Spleen (tissue), 11 donors: ENCODE data around the gene SRRM1. TPM values are rescaled to one million over a fixed set of nuclear protein-coding genes. Genes with fewer than 3 reads are reported as not detected.

Experiments used
- DNase-seq: peaks from one replicate; pipeline ENCODE4 v3.0.0-alpha.2; 2020
- H3K27ac ChIP-seq, 8 donors: fragments of 200-600 bp; sonication (generic) in 7 of 8; 1 replicate in 4 of 8; 2 replicates in 4 of 8; pipeline versions ENCODE4 v1.5.0 to v1.8.0; 2016 to 2021; ENCODE audit warnings: inconsistent platforms in 4 of 8, mild to moderate bottlenecking in 4 of 8, moderate library complexity in 1 of 8
- H3K27me3 ChIP-seq, 7 donors: fragments of 200-600 bp; sonication (generic) in 6 of 7; replicated peaks in 1 of 7; 1 replicate in 4 of 7; 2 replicates in 3 of 7; pipeline versions ENCODE4 v1.5.0 to v1.8.0; 2016 to 2021; ENCODE audit warnings: inconsistent platforms in 3 of 7, mild to moderate bottlenecking in 1 of 7
- H3K36me3 ChIP-seq, 6 donors: fragments of 200-600 bp; sonication (generic) in 5 of 6; 1 replicate in 4 of 6; 2 replicates in 2 of 6; pipeline versions ENCODE4 v1.5.0 to v1.8.0; 2016 to 2021; ENCODE audit warnings: inconsistent platforms in 2 of 6
- H3K4me1 ChIP-seq, 6 donors: fragments of 200-600 bp; sonication (generic) in 5 of 6; 1 replicate in 3 of 6; 2 replicates in 3 of 6; pipeline versions ENCODE4 v1.5.0 to v1.8.0; 2016 to 2021; ENCODE audit warnings: inconsistent platforms in 3 of 6
- H3K4me3 ChIP-seq, 8 donors: fragments of 200-600 bp; sonication (generic) in 7 of 8; 1 replicate in 4 of 8; 2 replicates in 4 of 8; pipeline versions ENCODE4 v1.5.0 to v1.8.0; 2016 to 2021; ENCODE audit warnings: inconsistent platforms in 4 of 8, mild to moderate bottlenecking in 4 of 8, moderate library complexity in 2 of 8
- H3K9me3 ChIP-seq, 8 donors: fragments of 200-600 bp; sonication (generic) in 7 of 8; 1 replicate in 4 of 8; 2 replicates in 4 of 8; pipeline versions ENCODE4 v1.5.0 to v1.8.0; 2016 to 2021; ENCODE audit warnings: inconsistent platforms in 4 of 8
- POLR2A ChIP-seq, 3 donors: fragments of 450-650 bp; IDR thresholded peaks; one replicate each; pipeline ENCODE4 v1.5.1; 2017; ENCODE audit warnings: antibody characterized with exemption in 3 of 3, mild to moderate bottlenecking in 1 of 3
- POLR2AphosphoS5 ChIP-seq, 3 donors: sonication (generic); formaldehyde crosslinking; IDR thresholded peaks; one replicate each; pipeline ENCODE4 v1.5.1; 2017; ENCODE audit warnings: antibody characterized with exemption in 3 of 3
- WGBS, 5 donors: extraction: QIAGEN DNeasy Blood & Tissue Kit in 3 of 5; methylation state at CpG; one replicate each; pipeline versions ENCODE4 v1.1.5 to v1.1.7; 2013 to 2018; 5-methylcytosine and 5-hydroxymethylcytosine counted together
- intact Hi-C: fragments of 100-400 bp; cut with DNase I; formaldehyde crosslinking; loops from one replicate; pipeline ENCODE4 v1.15.0; 2023; ENCODE audit warnings: low total_unique reads
- polyA plus RNA-seq, 3 donors: library from polyadenylated mRNA; stranded (reverse); fragments of 200-250 nt; gene quantifications; one replicate each; pipeline ENCODE4 v1.2.1, GENCODE V29; 2013
- total RNA-seq, 7 donors: library from RNA; depleted of rRNA in 3 of 7; stranded (reverse); fragments of >200 nt in 3 of 7; fragmentation: NEBNext Ultra II Directional in 4 of 7; extraction: Animal tissue kit (Norgen Biotek cat#: 25700) in 4 of 7; gene quantifications; one replicate each; pipeline versions ENCODE4 v1.1.0 to v1.2.1, GENCODE V29; 2016 to 2021
- TF ChIP-seq, protein P1 (sequence below), 11 experiments: fragments of 200-600 bp in 7 of 11; fragments of 450-650 bp in 4 of 11; sonication (generic) in 4 of 11; IDR thresholded peaks in 8 of 11; conservative IDR thresholded peaks in 3 of 11; 1 replicate in 7 of 11; 2 replicates in 4 of 11; pipeline versions ENCODE4 v1.4.0 to v1.8.0; 2016 to 2021; ENCODE audit warnings: antibody characterized with exemption in 11 of 11, inconsistent platforms in 4 of 11, mild to moderate bottlenecking in 1 of 11
- donor health status: healthy with polysubstance abuse.
- donor health status: DM: no; HTN: no; CAD: no; lungs with moderate emphysema.
- donor health status: DM: no; HTN: no; CAD: no.
- donor health status: Bipolar disorder and iron deficiency.
- donor health status: healthy.
- donor health status: DM: no; HTN: no; CAD: no.
- donor health status: DM: yes; HTN: yes; CAD: no.

Gene SRRM1
- total and polyA plus RNA-seq, 10 donors = 25.6 to 169 (median 134) TPM

DNA sequence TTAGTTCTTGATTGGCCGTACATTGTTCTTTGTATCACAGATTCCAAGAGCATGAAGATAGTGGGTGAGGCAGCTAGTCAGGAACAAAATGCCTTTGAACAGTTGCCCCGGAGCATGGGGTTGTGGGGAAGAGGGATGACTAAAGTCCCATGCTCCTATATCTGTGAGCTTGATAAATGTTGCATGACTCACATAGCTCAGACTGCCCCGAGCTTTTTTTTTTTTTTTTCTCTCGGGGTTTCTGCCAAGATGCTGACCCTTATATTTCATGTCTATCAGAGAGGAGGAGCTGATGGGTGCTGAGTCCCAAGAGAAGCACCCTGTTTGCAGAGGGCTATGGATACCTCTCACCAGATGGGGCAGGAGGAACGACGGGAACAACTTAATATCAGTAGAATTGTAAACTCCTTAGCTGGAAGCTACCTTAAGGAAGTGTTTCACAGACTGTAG lies 40.6 kb downstream of the SRRM1 start:
- Histone ChIP-seq H3K4me3 (no peak overlapping the region), H3K27me3 (no peaks in the 10 kb centered on the region), H3K9me3 (no peaks in the 10 kb centered on the region), H3K4me1 (peaks cover 0 to 7% (median 5%) of the 10 kb centered on the region in 6 donors), H3K36me3 (no peaks in the 10 kb centered on the region), H3K27ac (no peak overlapping the region)
- TF ChIP-seq POLR2AphosphoS5 (IDR thresholded peaks at IDR 0.05) (no peak), POLR2A (IDR thresholded peaks at IDR 0.05) (no peak)
- TF ChIP-seq, protein P1, sequence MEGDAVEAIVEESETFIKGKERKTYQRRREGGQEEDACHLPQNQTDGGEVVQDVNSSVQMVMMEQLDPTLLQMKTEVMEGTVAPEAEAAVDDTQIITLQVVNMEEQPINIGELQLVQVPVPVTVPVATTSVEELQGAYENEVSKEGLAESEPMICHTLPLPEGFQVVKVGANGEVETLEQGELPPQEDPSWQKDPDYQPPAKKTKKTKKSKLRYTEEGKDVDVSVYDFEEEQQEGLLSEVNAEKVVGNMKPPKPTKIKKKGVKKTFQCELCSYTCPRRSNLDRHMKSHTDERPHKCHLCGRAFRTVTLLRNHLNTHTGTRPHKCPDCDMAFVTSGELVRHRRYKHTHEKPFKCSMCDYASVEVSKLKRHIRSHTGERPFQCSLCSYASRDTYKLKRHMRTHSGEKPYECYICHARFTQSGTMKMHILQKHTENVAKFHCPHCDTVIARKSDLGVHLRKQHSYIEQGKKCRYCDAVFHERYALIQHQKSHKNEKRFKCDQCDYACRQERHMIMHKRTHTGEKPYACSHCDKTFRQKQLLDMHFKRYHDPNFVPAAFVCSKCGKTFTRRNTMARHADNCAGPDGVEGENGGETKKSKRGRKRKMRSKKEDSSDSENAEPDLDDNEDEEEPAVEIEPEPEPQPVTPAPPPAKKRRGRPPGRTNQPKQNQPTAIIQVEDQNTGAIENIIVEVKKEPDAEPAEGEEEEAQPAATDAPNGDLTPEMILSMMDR (IDR thresholded peaks at IDR 0.05 in 8 of 11, conservative IDR thresholded peaks at IDR 0.05 in 3 of 11) = no peak
- 64 to 81% (median 73%) methylated on average over 6 of the region's 6 CpGs for WGBS, 5 donors
- intact Hi-C loops = no loop called here
- peak; percentile 15 for DNase-seq

DNA sequence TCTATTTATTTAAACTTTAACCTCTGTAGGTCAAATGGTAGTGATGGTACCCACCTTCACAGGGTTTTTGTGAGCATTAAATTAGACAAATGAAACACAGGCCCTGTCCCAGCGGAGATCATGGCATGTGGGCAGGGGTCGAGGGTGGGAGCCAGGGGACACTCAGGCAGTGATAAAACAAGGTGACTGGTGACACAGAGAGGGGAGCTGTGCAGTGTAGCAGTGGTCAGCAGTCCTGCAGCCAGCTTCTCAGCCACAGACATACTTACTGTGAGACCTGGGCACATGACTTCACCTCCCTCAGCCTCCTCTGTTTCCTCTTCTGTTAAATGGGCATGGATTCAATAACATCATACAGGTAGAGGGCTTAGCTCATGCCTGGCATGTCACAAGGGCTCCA lies 44.9 kb downstream of the SRRM1 start:
- Histone ChIP-seq H3K9me3 (no peaks in the 10 kb centered on the region), H3K27me3 (no peaks in the 10 kb centered on the region), H3K4me3 (no peak overlapping the region), H3K36me3 (no peaks in the 10 kb centered on the region), H3K27ac (no peak overlapping the region), H3K4me1 (peaks cover 0 to 12% (median 7%) of the 10 kb centered on the region in 6 donors)
- TF ChIP-seq, protein P1 (IDR thresholded peaks at IDR 0.05 in 8 of 11, conservative IDR thresholded peaks at IDR 0.05 in 3 of 11) = no peak
- TF ChIP-seq POLR2A (IDR thresholded peaks at IDR 0.05) = no peak
- TF ChIP-seq POLR2AphosphoS5 (IDR thresholded peaks at IDR 0.05) = no peak
- WGBS, 5 donors = 77 to 89% (median 88%) methylated on average over 2 of the region's 2 CpGs
- peak; percentile 17 for DNase-seq
- intact Hi-C loops = loop anchor here (2.0 kb wide), 1 partner anchor 141 kb away; no protein-coding TSS in a partner anchor

GRCh38 chr1:24688621-24689195 lies 45.6 kb downstream of the SRRM1 start:
- no peak overlapping the region for H3K27ac ChIP-seq
- TF ChIP-seq, protein P1 (IDR thresholded peaks at IDR 0.05 in 8 of 11, conservative IDR thresholded peaks at IDR 0.05 in 3 of 11) = peak; percentile 63 to 92 (median 83)
- TF ChIP-seq POLR2A (IDR thresholded peaks at IDR 0.05) (no peak), POLR2AphosphoS5 (IDR thresholded peaks at IDR 0.05) (peak in 2 of 3 donors; percentile 55 to 65)
- intact Hi-C loops = loop anchor here (2.0 kb wide), 1 partner anchor 140 kb away; no protein-coding TSS in a partner anchor
- H3K9me3 ChIP-seq = no peaks in the 10 kb centered on the region
- no peaks in the 10 kb centered on the region for H3K36me3 ChIP-seq
- H3K27me3 ChIP-seq = no peaks in the 10 kb centered on the region
- DNase-seq = peak; percentile 86
- peaks cover 0 to 13% (median 7%) of the 10 kb centered on the region in 6 donors for H3K4me1 ChIP-seq
- 32 to 47% (median 41%) methylated on average over 13 of the region's 13 CpGs for WGBS, 5 donors
- no peak overlapping the region for H3K4me3 ChIP-seq

DNA sequence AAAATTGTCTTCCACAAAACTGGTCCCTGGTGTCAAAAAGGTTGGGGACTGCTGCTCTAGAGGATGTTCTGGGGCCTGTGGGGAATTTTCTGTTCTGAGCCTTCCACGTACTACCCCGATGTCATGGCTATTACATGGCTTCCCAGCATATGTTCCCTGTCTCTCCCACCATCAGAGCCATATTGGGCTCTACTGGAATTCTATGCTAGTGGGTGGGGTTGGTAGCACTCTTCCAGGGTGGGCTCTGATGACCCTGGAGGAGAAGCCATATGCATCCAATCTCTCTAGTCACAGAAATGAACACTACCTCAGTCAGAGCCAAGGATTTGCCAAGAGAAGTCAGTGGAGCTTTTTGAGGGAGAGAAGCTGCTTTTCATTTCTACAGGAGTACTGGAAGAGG lies 47.9 kb downstream of the SRRM1 start:
- DNase-seq = peak; percentile 4
- WGBS, 5 donors = 36 to 100% (median 100%) methylated on average over 2 of the region's 2 CpGs
- Histone ChIP-seq H3K27me3 (no peaks in the 10 kb centered on the region), H3K27ac (no peak overlapping the region), H3K36me3 (no peaks in the 10 kb centered on the region), H3K9me3 (no peaks in the 10 kb centered on the region), H3K4me1 (peaks cover 20 to 36% (median 31%) of the 10 kb centered on the region in 6 donors), H3K4me3 (no peak overlapping the region)
- intact Hi-C loops = loop anchor here (10.0 kb wide), 1 partner anchor 54 kb away; the partner anchor contains the start of gene CLIC4
- TF ChIP-seq POLR2AphosphoS5 (IDR thresholded peaks at IDR 0.05) (no peak), POLR2A (IDR thresholded peaks at IDR 0.05) (no peak)
- TF ChIP-seq, protein P1 (IDR thresholded peaks at IDR 0.05 in 8 of 11, conservative IDR thresholded peaks at IDR 0.05 in 3 of 11) = no peak
